ENCODE measurements around the gene JAK2. TPM values are rescaled to one million over a fixed set of nuclear protein-coding genes. Genes with fewer than 3 reads are reported as not detected.
"Not testable (repeated sequence)": the region's sequence is repeated elsewhere in the genome, so short reads cannot be mapped to it uniquely, and the experiment has no call there.

Gene JAK2
- total RNA-seq, 1 donor from 2014 or later, result 32.8 TPM

GRCh38 chr9:4939118-4939561, 45.9 kb upstream of the JAK2 start:
- no peaks in the 10 kb centered on the region for H3K9me3 ChIP-seq
- H3K36me3 ChIP-seq, result no peaks in the 10 kb centered on the region
- DNase-seq (no peak), ATAC-seq (peak; percentile 74 to 86)
- H3K27me3 ChIP-seq (ENCODE audit: low read depth), result no peaks in the 10 kb centered on the region
- intact Hi-C loops (cut with DNase I), result no loop called here
- H3K4me3 ChIP-seq, result no peak overlapping the region
- H3K4me1 ChIP-seq, result peaks cover 45% of the 10 kb centered on the region
- TF ChIP-seq, protein P1, sequence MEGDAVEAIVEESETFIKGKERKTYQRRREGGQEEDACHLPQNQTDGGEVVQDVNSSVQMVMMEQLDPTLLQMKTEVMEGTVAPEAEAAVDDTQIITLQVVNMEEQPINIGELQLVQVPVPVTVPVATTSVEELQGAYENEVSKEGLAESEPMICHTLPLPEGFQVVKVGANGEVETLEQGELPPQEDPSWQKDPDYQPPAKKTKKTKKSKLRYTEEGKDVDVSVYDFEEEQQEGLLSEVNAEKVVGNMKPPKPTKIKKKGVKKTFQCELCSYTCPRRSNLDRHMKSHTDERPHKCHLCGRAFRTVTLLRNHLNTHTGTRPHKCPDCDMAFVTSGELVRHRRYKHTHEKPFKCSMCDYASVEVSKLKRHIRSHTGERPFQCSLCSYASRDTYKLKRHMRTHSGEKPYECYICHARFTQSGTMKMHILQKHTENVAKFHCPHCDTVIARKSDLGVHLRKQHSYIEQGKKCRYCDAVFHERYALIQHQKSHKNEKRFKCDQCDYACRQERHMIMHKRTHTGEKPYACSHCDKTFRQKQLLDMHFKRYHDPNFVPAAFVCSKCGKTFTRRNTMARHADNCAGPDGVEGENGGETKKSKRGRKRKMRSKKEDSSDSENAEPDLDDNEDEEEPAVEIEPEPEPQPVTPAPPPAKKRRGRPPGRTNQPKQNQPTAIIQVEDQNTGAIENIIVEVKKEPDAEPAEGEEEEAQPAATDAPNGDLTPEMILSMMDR (IDR thresholded peaks at IDR 0.05), result no peak
- peak overlapping the region; percentile 32 for H3K27ac ChIP-seq

GRCh38 chr9:4942042-4942691, 42.9 kb upstream of the JAK2 start:
- peak in 1 of 2 donors; percentile 53 for ATAC-seq
- H3K9me3 ChIP-seq; DNase-seq; H3K36me3 ChIP-seq; H3K4me3 ChIP-seq; H3K27ac ChIP-seq; H3K27me3 ChIP-seq (ENCODE audit: low read depth); intact Hi-C loops (cut with DNase I): not testable (repeated sequence)
- peaks cover 26% of the 10 kb centered on the region for H3K4me1 ChIP-seq

- no peaks in the 10 kb centered on the region for H3K9me3 ChIP-seq
- no peak for ATAC-seq
- peaks cover 14% of the 10 kb centered on the region for H3K4me1 ChIP-seq
- intact Hi-C loops (cut with DNase I), result no loop called here
- TF ChIP-seq, protein P1 (IDR thresholded peaks at IDR 0.05), result no peak
- no peak for DNase-seq
- no peaks in the 10 kb centered on the region for H3K36me3 ChIP-seq
- no peaks in the 10 kb centered on the region for H3K27me3 ChIP-seq (ENCODE audit: low read depth)
- H3K4me3 ChIP-seq, result no peak overlapping the region
- no peak overlapping the region for H3K27ac ChIP-seq
These were observed 41.7 kb upstream of the JAK2 start for GRCh38 chr9:4943346-4943745.

- H3K27me3 ChIP-seq (ENCODE audit: low read depth); H3K27ac ChIP-seq; H3K9me3 ChIP-seq; H3K4me3 ChIP-seq; H3K4me1 ChIP-seq; ATAC-seq; DNase-seq; intact Hi-C loops (cut with DNase I); H3K36me3 ChIP-seq: not testable (repeated sequence)
These were observed 40.5 kb upstream of the JAK2 start for GRCh38 chr9:4944431-4945211.

GRCh38 chr9:4946937-4947336, 38.1 kb upstream of the JAK2 start:
- TF ChIP-seq, protein P1 (IDR thresholded peaks at IDR 0.05), result no peak
- no peak overlapping the region for H3K4me3 ChIP-seq
- no peaks in the 10 kb centered on the region for H3K9me3 ChIP-seq
- H3K4me1 ChIP-seq, result no peaks in the 10 kb centered on the region
- no peaks in the 10 kb centered on the region for H3K27me3 ChIP-seq (ENCODE audit: low read depth)
- ATAC-seq (no peak), DNase-seq (no peak)
- H3K36me3 ChIP-seq, result no peaks in the 10 kb centered on the region
- intact Hi-C loops (cut with DNase I), result no loop called here
- H3K27ac ChIP-seq, result no peak overlapping the region

DNA sequence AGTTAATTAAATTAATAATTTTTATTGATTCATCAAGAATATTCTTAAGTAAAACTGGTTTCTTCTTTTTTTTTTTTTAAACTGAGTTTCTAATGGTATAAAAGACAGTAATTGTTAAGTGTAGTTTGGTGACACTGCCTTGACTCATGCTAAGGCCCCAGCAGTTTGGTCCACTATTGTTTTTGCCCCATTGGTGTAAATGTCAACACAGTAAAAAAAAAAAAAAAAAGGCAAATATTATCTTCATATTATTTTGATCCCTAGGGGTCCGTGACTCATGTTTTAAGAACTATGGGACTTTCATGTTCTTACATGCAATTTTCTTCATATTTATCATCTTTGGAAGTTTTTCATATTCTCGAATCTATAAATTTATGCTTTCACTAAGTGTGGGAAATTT, 29.2 kb upstream of the JAK2 start:
- Histone ChIP-seq H3K4me1 (no peaks in the 10 kb centered on the region), H3K27ac (no peak overlapping the region), H3K27me3 (ENCODE audit: low read depth) (no peaks in the 10 kb centered on the region), H3K9me3 (no peaks in the 10 kb centered on the region), H3K36me3 (no peaks in the 10 kb centered on the region), H3K4me3 (no peak overlapping the region)
- DNase-seq (no peak), ATAC-seq (no peak)
- TF ChIP-seq, protein P1 (IDR thresholded peaks at IDR 0.05), result no peak
- intact Hi-C loops (cut with DNase I), result no loop called here

Measured in lower lobe of right lung (tissue), 2 donors.